SU-DHL-6 (cell line): ENCODE measurements around the gene CEP170B.

Experiments used
- H2AFZ ChIP-seq: fragments of 200-600 bp; sonication (generic); 2 replicates; pipeline ENCODE4 v1.6.1; 2014; ENCODE audit warnings: low read depth, mild to moderate bottlenecking, moderate library complexity, mixed read lengths, antibody characterized with exemption, low read length; ENCODE audit not compliant: severe bottlenecking
- H3F3A ChIP-seq: fragments of 200-600 bp; shearing (Covaris generic); 2 replicates; pipeline ENCODE4 v1.6.0; 2016; ENCODE audit warnings: antibody characterized with exemption, mild to moderate bottlenecking; ENCODE audit not compliant: insufficient read depth
- H3K27ac ChIP-seq: fragments of 200-600 bp; sonication (generic); 2 replicates; pipeline ENCODE4 v1.5.1; 2016; ENCODE audit warnings: low read depth, mild to moderate bottlenecking, low read length, moderate library complexity, mixed read lengths
- H3K27me3 ChIP-seq: fragments of 200-600 bp; sonication (generic), shearing (Covaris generic); 2 replicates; pipeline ENCODE4 v1.6.0; 2014; ENCODE audit warnings: mild to moderate bottlenecking, low read length
- H3K36me3 ChIP-seq: fragments of 200-600 bp; sonication (generic); 2 replicates; pipeline ENCODE4 v1.6.1; 2014; ENCODE audit warnings: mild to moderate bottlenecking, low read length, mixed read lengths
- H3K4me2 ChIP-seq: fragments of 300-600, 200-600 bp; shearing (Covaris generic), sonication (generic); 2 replicates; pipeline ENCODE4 v1.6.0; 2014; ENCODE audit warnings: low read length, low read depth, mild to moderate bottlenecking; ENCODE audit not compliant: poor library complexity, severe bottlenecking
- H3K4me3 ChIP-seq: fragments of 200-600 bp; sonication (generic); 2 replicates; pipeline ENCODE4 v1.5.1; 2014; ENCODE audit warnings: antibody characterized with exemption, low read length, mild to moderate bottlenecking, mixed read lengths; ENCODE audit not compliant: insufficient read depth, poor library complexity, severe bottlenecking
- H3K79me2 ChIP-seq: fragments of 200-600 bp; sonication (generic); 2 replicates; pipeline ENCODE4 v1.6.1; 2014; ENCODE audit warnings: mild to moderate bottlenecking, low read length, moderate library complexity; ENCODE audit not compliant: insufficient read depth
- H3K9ac ChIP-seq: fragments of 200-600 bp; sonication (generic); 2 replicates; pipeline ENCODE4 v1.7.0; 2014; ENCODE audit warnings: mild to moderate bottlenecking, low read length
- H3K9me2 ChIP-seq: fragments of 200-600 bp; sonication (generic); replicated peaks from 2 replicates; pipeline ENCODE4 v1.6.1; 2014; ENCODE audit warnings: low read length; ENCODE audit not compliant: insufficient read depth
- H3K9me3 ChIP-seq: fragments of 200-600 bp; sonication (generic); 2 replicates; pipeline ENCODE4 v1.6.1; 2014; ENCODE audit warnings: low read length, mixed read lengths; ENCODE audit not compliant: insufficient read depth
- H4K20me1 ChIP-seq: fragments of 200-600 bp; sonication (generic); 2 replicates; pipeline ENCODE4 v1.6.1; 2014; ENCODE audit warnings: low read depth, mild to moderate bottlenecking, antibody characterized with exemption, low read length, moderate library complexity, mixed read lengths
- EZH2phosphoT487 ChIP-seq: fragments of 200-600 bp; sonication (generic), shearing (Covaris generic); conservative IDR thresholded peaks from 2 replicates; pipeline ENCODE4 v1.6.1; 2018; ENCODE audit warnings: mild to moderate bottlenecking, antibody characterized with exemption, low read length, moderate library complexity, mixed read lengths
- TF ChIP-seq, protein P1 (sequence below): fragments of 200-600 bp; sonication (generic); IDR thresholded peaks from one replicate; pipeline ENCODE4 v1.5.1; 2017; ENCODE audit warnings: antibody characterized with exemption, mild to moderate bottlenecking, low read length, moderate library complexity; ENCODE audit not compliant: insufficient read depth, poor library complexity, severe bottlenecking

The CEP170B gene

DNA sequence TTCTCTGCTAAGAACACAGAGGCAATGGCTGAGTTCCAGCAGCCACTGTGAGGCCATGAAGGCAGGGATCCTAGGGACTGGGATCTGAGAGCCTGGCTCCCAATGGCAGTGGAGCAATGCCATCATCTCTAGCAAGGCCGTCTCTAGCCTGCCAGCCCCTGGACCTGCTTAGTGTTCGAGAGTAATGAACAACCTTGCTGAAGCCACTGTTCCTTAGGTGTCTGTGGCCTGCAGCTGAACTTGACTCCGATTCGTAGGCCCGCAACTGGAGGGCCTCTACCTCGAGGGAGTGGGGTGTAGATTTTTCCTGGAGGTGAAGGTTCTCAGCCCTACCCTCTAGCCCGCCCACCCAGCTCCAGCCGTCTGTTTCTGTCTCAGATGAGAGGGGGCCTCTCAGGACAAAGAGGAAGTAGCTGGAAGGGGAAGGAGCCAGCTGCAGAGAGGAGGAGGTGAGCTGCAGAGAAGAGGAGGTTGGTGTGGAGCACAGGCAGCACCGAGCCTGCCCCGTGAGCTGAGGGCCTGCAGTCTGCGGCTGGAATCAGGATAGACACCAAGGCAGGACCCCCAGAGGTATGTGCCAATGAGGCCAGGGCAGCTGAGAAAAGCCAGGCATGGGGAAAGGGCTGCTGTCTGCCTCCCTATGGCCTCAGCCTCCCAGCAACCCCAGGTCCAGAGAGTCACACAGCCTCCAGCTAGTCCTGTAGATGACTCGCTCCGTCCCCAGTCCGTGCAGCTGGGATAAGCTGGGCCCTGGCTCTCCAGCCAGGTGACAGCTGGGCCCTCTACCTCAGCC lies 59.5 kb downstream of the CEP170B start, which contains the start of gene PLD4:
Gene PLD4, plus strand, starts transcription at position 459 of the 793 bp plus-strand sequence. CDS start 2,262 bp downstream, outside the sequence.
- no peaks in the 10 kb centered on the region for H3K9me2 ChIP-seq
- peak within 1 kb of the TSS; percentile 3 for H3K4me2 ChIP-seq

GRCh38 chr14:104925214-104925854 lies 60.3 kb downstream of the CEP170B start:
- H3K4me2 ChIP-seq: peak overlapping the region; percentile 3
- H3K36me3 ChIP-seq: no peaks in the 10 kb centered on the region
- TF ChIP-seq, protein P1, sequence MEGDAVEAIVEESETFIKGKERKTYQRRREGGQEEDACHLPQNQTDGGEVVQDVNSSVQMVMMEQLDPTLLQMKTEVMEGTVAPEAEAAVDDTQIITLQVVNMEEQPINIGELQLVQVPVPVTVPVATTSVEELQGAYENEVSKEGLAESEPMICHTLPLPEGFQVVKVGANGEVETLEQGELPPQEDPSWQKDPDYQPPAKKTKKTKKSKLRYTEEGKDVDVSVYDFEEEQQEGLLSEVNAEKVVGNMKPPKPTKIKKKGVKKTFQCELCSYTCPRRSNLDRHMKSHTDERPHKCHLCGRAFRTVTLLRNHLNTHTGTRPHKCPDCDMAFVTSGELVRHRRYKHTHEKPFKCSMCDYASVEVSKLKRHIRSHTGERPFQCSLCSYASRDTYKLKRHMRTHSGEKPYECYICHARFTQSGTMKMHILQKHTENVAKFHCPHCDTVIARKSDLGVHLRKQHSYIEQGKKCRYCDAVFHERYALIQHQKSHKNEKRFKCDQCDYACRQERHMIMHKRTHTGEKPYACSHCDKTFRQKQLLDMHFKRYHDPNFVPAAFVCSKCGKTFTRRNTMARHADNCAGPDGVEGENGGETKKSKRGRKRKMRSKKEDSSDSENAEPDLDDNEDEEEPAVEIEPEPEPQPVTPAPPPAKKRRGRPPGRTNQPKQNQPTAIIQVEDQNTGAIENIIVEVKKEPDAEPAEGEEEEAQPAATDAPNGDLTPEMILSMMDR: no peak
- TF ChIP-seq EZH2phosphoT487: no peak
- no peak overlapping the region for H2AFZ ChIP-seq
- no peaks in the 10 kb centered on the region for H3K79me2 ChIP-seq
- H3K27ac ChIP-seq: no peak overlapping the region
- H4K20me1 ChIP-seq: no peaks in the 10 kb centered on the region
- no peak overlapping the region for H3K4me3 ChIP-seq
- no peaks in the 10 kb centered on the region for H3F3A ChIP-seq
- H3K9me3 ChIP-seq: no peaks in the 10 kb centered on the region
- H3K9me2 ChIP-seq: no peaks in the 10 kb centered on the region
- no peak overlapping the region; the same call in 1 of the 2 replicates for H3K9ac ChIP-seq
- no peaks in the 10 kb centered on the region for H3K27me3 ChIP-seq

More for the DNA sequence above, 59.5 kb downstream of the CEP170B start, which contains the start of gene PLD4:
- Histone ChIP-seq H3K4me3 (no peak within 1 kb of the TSS), H3K79me2 (no peaks in the 10 kb centered on the region), H2AFZ (no peak within 1 kb of the TSS), H4K20me1 (no peaks in the 10 kb centered on the region), H3K9ac (no peak within 1 kb of the TSS; the same call in 1 of the 2 replicates), H3K27ac (no peak within 1 kb of the TSS), H3K27me3 (no peaks in the 10 kb centered on the region), H3K36me3 (no peaks in the 10 kb centered on the region), H3F3A (no peaks in the 10 kb centered on the region), H3K9me3 (no peaks in the 10 kb centered on the region)
- TF ChIP-seq, protein P1: no peak
- no peak for TF ChIP-seq EZH2phosphoT487

DNA sequence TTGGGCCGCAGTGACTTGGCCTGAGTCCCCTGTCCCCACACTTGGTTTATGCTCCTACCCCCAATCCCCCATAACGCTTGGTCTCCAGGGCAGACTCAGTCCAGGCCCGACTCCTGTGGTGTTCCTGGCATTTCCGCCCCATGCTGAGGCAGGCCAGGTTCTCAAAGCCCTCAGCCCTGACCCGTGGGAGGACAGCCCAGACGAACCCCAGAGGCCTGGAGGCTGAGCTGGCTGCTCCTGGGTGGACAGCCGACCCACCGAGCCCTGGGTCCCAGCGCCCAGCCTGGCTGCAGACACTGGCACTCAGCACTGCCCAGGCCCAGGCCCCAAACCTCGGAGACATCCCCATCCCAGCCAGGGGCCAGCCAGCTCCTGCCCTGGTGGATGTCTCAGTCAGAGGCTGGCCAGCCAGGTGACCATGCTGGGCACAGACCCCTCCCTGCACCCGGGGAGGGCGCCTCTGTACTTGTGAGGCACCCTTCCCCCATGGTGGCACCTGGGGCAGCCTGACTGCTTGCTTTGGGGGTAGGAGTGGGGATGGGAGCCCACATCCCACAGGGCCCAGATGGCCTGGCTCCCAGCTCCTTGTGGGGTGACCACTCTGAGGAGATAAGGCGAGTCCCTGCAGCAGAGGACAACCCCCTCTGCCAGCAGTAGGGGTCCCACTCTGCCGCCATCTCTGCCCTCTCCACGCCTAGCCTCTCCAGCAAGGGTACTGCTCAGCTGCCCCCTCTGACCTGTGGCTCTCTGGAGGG lies 61.0 kb downstream of the CEP170B start:
- Histone ChIP-seq H2AFZ (no peak overlapping the region), H3K36me3 (no peaks in the 10 kb centered on the region), H3F3A (no peaks in the 10 kb centered on the region), H4K20me1 (no peaks in the 10 kb centered on the region), H3K9me3 (no peaks in the 10 kb centered on the region), H3K4me2 (peak overlapping the region; percentile 39), H3K27ac (no peak overlapping the region), H3K9ac (peak overlapping the region; percentile 9; the same call in 1 of the 2 replicates), H3K9me2 (no peaks in the 10 kb centered on the region), H3K4me3 (no peak overlapping the region), H3K79me2 (no peaks in the 10 kb centered on the region), H3K27me3 (no peaks in the 10 kb centered on the region)
- no peak for TF ChIP-seq EZH2phosphoT487
- TF ChIP-seq, protein P1: no peak
